CD4-positive, alpha-beta T cell (primary cell): ENCODE measurements around the gene MPC2. TPM values are rescaled to one million over a fixed set of nuclear protein-coding genes. Genes with fewer than 3 reads are reported as not detected.

ENCODE experiments used
- ATAC-seq: fragments of 200-7000 bp; cut with Tn5 transposase; one replicate; pipeline ENCODE4 v1.10.0; 2022; ENCODE audit warnings: mild to moderate bottlenecking; ENCODE audit not compliant: poor library complexity
- CTCF ChIA-PET: fragments of 350-600 bp; sonication (Branson Sonifier 250); formaldehyde crosslinking; loops from one replicate; lab custom pipeline; 2021; ENCODE audit warnings: antibody characterized with exemption, inconsistent platforms; lab: Charles Lee
- POLR2A ChIA-PET: fragments of 350-600 bp; sonication (Branson Sonifier 250); formaldehyde crosslinking; loops from one replicate; lab custom pipeline; 2021; ENCODE audit warnings: antibody characterized with exemption, inconsistent platforms; lab: Charles Lee
- DNase-seq, 14 experiments: peaks; one replicate each; pipeline ENCODE4 v3.0.0-alpha.2; 2013 to 2020; ENCODE audit warnings: mixed read lengths in 2 of 14
- H3K27ac ChIP-seq, 2 donors: one replicate each; pipeline versions ENCODE4 v1.5.1 to v1.7.0; 2013; ENCODE audit warnings: low read length in 2 of 2, low read depth in 1 of 2, mild to moderate bottlenecking in 1 of 2
- H3K27me3 ChIP-seq, 2 experiments: 1 replicate in 1 of 2; 2 replicates in 1 of 2; pipeline versions ENCODE4 v1.6.1 to v1.7.0; 2013; ENCODE audit warnings: low read length in 2 of 2, control low read depth in 1 of 2, mild to moderate bottlenecking in 1 of 2, moderate library complexity in 1 of 2; ENCODE audit not compliant: insufficient read depth in 2 of 2, control insufficient read depth in 1 of 2
- H3K36me3 ChIP-seq: one replicate; pipeline ENCODE4 v1.6.1; 2013; ENCODE audit warnings: low read length, control low read depth; ENCODE audit not compliant: insufficient read depth
- H3K4me1 ChIP-seq: one replicate; pipeline ENCODE4 v1.6.1; 2013; ENCODE audit warnings: low read length, control low read depth; ENCODE audit not compliant: insufficient read depth
- H3K4me3 ChIP-seq: one replicate; pipeline ENCODE4 v1.5.1; 2013; ENCODE audit warnings: mild to moderate bottlenecking, low read length, moderate library complexity
- H3K9me3 ChIP-seq, 2 experiments: 1 replicate in 1 of 2; 2 replicates in 1 of 2; pipeline versions ENCODE4 v1.6.1 to v1.7.0; 2013; ENCODE audit warnings: low read length in 2 of 2, mild to moderate bottlenecking in 2 of 2, control low read depth in 1 of 2, moderate library complexity in 1 of 2; ENCODE audit not compliant: control insufficient read depth in 1 of 2, insufficient read depth in 1 of 2
- H3K27ac Mint-ChIP-seq: one replicate; pipeline ENCODE4 v1.8.0; 2020; ENCODE audit warnings: mixed read lengths
- H3K27me3 Mint-ChIP-seq: one replicate; pipeline ENCODE4 v1.8.0; 2021; ENCODE audit warnings: mixed read lengths
- H3K36me3 Mint-ChIP-seq: one replicate; pipeline ENCODE4 v1.8.0; 2021; ENCODE audit warnings: low read depth, mixed read lengths
- H3K4me1 Mint-ChIP-seq: one replicate; pipeline ENCODE4 v1.8.0; 2021; ENCODE audit warnings: low read depth, mixed read lengths
- H3K4me3 Mint-ChIP-seq: one replicate; pipeline ENCODE4 v1.8.0; 2020; ENCODE audit warnings: mild to moderate bottlenecking, mixed read lengths
- H3K9me3 Mint-ChIP-seq: one replicate; pipeline ENCODE4 v1.8.0; 2020; ENCODE audit warnings: mixed read lengths
- CTCF ChIP-seq: fragments of 200-600 bp; IDR thresholded peaks from one replicate; pipeline ENCODE4 v1.8.0; 2022; ENCODE audit warnings: antibody characterized with exemption, mild to moderate bottlenecking
- intact Hi-C, 2 experiments: fragments of 100-400 bp; cut with DNase I in 1 of 2; cut with micrococcal nuclease in 1 of 2; formaldehyde crosslinking; loops; one replicate each; pipeline versions ENCODE4 v1.15.1 to v1.9.0; 2023 to 2025; cut with DNase I, micrococcal nuclease
- total RNA-seq, 174 experiments: library from RNA in 2 of 174; stranded (reverse) in 2 of 174; gene quantifications; one replicate each; pipeline ENCODE4 v1.2.3 and lab custom pipeline; 2021 to 2026

The MPC2 gene
- total RNA-seq, 2 experiments from 2014 or later = 54.4 to 54.8 TPM

GRCh38 chr1:167983797-167984420, 47.0 kb upstream of the MPC2 start:
- H3K4me1 Mint-ChIP-seq = peaks cover 22% of the 10 kb centered on the region
- Histone ChIP-seq H3K4me3 (no peak overlapping the region), H3K36me3 (peaks cover 11% of the 10 kb centered on the region), H3K27ac (no peak overlapping the region), H3K9me3 (no peaks in the 10 kb centered on the region), H3K4me1 (no peaks in the 10 kb centered on the region), H3K27me3 (no peaks in the 10 kb centered on the region)
- intact Hi-C loops = no loop called here
- no peaks in the 10 kb centered on the region for H3K27me3 Mint-ChIP-seq
- H3K9me3 Mint-ChIP-seq = no peaks in the 10 kb centered on the region
- H3K4me3 Mint-ChIP-seq = no peak overlapping the region
- ChIA-PET POLR2A (no interaction called here), CTCF (no interaction called here)
- TF ChIP-seq CTCF = no peak
- H3K36me3 Mint-ChIP-seq = peaks cover 78% of the 10 kb centered on the region
- ATAC-seq (no peak), DNase-seq (no peak)
- no peak overlapping the region for H3K27ac Mint-ChIP-seq

GRCh38 chr1:167981933-167982332, 45.1 kb upstream of the MPC2 start:
- CTCF ChIA-PET = no interaction called here
- Histone ChIP-seq H3K27ac (no peak overlapping the region), H3K9me3 (no peaks in the 10 kb centered on the region), H3K36me3 (peaks cover 16% of the 10 kb centered on the region), H3K27me3 (no peaks in the 10 kb centered on the region), H3K4me3 (no peak overlapping the region), H3K4me1 (no peaks in the 10 kb centered on the region)
- ATAC-seq (no peak), DNase-seq (no peak)
- H3K36me3 Mint-ChIP-seq = peaks cover 89% of the 10 kb centered on the region
- H3K27me3 Mint-ChIP-seq = no peaks in the 10 kb centered on the region
- POLR2A ChIA-PET = interaction anchor here (0.6 kb wide), 1 partner anchor 1522 kb away, joined by 3 read pairs; no protein-coding TSS in a partner anchor
- no peak overlapping the region for H3K27ac Mint-ChIP-seq
- no peak overlapping the region for H3K4me3 Mint-ChIP-seq
- intact Hi-C loops = no loop called here
- no peaks in the 10 kb centered on the region for H3K9me3 Mint-ChIP-seq
- TF ChIP-seq CTCF = no peak
- H3K4me1 Mint-ChIP-seq = peaks cover 22% of the 10 kb centered on the region

- no peak overlapping the region for H3K27ac ChIP-seq
- TF ChIP-seq CTCF = no peak
- H3K27ac Mint-ChIP-seq = no peak overlapping the region
- no peaks in the 10 kb centered on the region for H3K4me1 ChIP-seq
- ChIA-PET POLR2A (no interaction called here), CTCF (no interaction called here)
- H3K36me3 Mint-ChIP-seq = peaks cover 89% of the 10 kb centered on the region
- no peaks in the 10 kb centered on the region for H3K9me3 ChIP-seq
- no peak overlapping the region for H3K4me3 Mint-ChIP-seq
- H3K27me3 Mint-ChIP-seq = no peaks in the 10 kb centered on the region
- H3K4me3 ChIP-seq = no peak overlapping the region
- peaks cover 35% of the 10 kb centered on the region for H3K36me3 ChIP-seq
- no peaks in the 10 kb centered on the region for H3K9me3 Mint-ChIP-seq
- intact Hi-C loops = no loop called here
- no peaks in the 10 kb centered on the region for H3K27me3 ChIP-seq
- peaks cover 13% of the 10 kb centered on the region for H3K4me1 Mint-ChIP-seq
- DNase-seq (no peak), ATAC-seq (no peak)
These were observed 40.4 kb upstream of the MPC2 start for GRCh38 chr1:167977245-167977644.
